K562 (cell line): Measurements from ENCODE around the gene UBAP2.

Experiments used
- ELF1 ChIP-seq: fragments of 200-800 bp; sonication (Bioruptor generic); IDR thresholded peaks from 2 replicates; pipeline ENCODE4 v1.6.1; 2016; ENCODE audit warnings: missing genetic modification characterization, missing compliant biosample characterization
- FOXJ2 ChIP-seq: fragments of 200-800 bp; sonication (Bioruptor generic); IDR thresholded peaks from 2 replicates; pipeline ENCODE4 v1.6.1; 2016; ENCODE audit warnings: missing genetic modification characterization, missing compliant biosample characterization
- GATAD2A ChIP-seq: fragments of 450-650 bp; IDR thresholded peaks from 2 replicates; pipeline ENCODE4 v1.6.1; 2017
- HMG20B ChIP-seq: fragments of 250-450 bp; sonication (Bioruptor Pico); IDR thresholded peaks from 2 replicates; pipeline ENCODE4 v1.5.0; 2021; ENCODE audit warnings: mild to moderate bottlenecking
- HNRNPL ChIP-seq: fragments of 200-400 bp; formaldehyde crosslinking; IDR thresholded peaks from 2 replicates; pipeline ENCODE4 v1.6.1; 2017; ENCODE audit warnings: low read depth, mild to moderate bottlenecking, low read length
- JUN ChIP-seq, 2 experiments: sonication (generic) in 1 of 2; formaldehyde crosslinking in 1 of 2; IDR thresholded peaks; 2 replicates each; pipeline versions ENCODE4 v1.6.1 to v1.8.0; 2012 to 2022; ENCODE audit warnings: borderline replicate concordance in 2 of 2, mild to moderate bottlenecking in 2 of 2, improper control_type of control experiment in 1 of 2, low read depth in 1 of 2, low read length in 1 of 2, missing genetic modification reagents in 1 of 2
- KAT7 ChIP-seq: sonication (generic); formaldehyde crosslinking; IDR thresholded peaks from 2 replicates; pipeline ENCODE4 v1.8.0; 2022; ENCODE audit warnings: missing genetic modification reagents, mild to moderate bottlenecking, borderline replicate concordance
- SIN3A ChIP-seq, 2 experiments: fragments of 150-350 bp in 1 of 2; IDR thresholded peaks; 2 replicates each; pipeline ENCODE4 v1.6.1; 2011 to 2016; ENCODE audit warnings: borderline replicate concordance in 2 of 2, low read depth in 2 of 2, low read length in 2 of 2, mild to moderate bottlenecking in 2 of 2, moderate library complexity in 2 of 2; ENCODE audit not compliant: control insufficient read depth in 1 of 2
- ZNF146 ChIP-seq: IDR thresholded peaks from one replicate; pipeline ENCODE4 v1.6.1; 2018; ENCODE audit warnings: missing compliant biosample characterization; ENCODE audit not compliant: unreplicated experiment
- ZNF23 ChIP-seq: fragments of 250-450 bp; sonication (Bioruptor Pico); IDR thresholded peaks from 2 replicates; pipeline ENCODE4 v1.4.0; 2020; ENCODE audit warnings: mild to moderate bottlenecking
- ZNF274 ChIP-seq: IDR thresholded peaks from 2 replicates; pipeline ENCODE4 v1.6.1; 2011; ENCODE audit warnings: low read depth, mild to moderate bottlenecking, low read length, moderate library complexity, borderline replicate concordance
- TF ChIP-seq, protein P1 (sequence below), 3 experiments: IDR thresholded peaks in 2 of 3; conservative IDR thresholded peaks in 1 of 3; 2 replicates each; pipeline ENCODE4 v1.5.1; 2011 to 2012; ENCODE audit warnings: low read length in 3 of 3, mild to moderate bottlenecking in 3 of 3, control low read depth in 2 of 3, improper control_type of control experiment in 1 of 3, inconsistent platforms in 1 of 3, low read depth in 1 of 3, mixed read lengths in 1 of 3, moderate library complexity in 1 of 3; ENCODE audit not compliant: insufficient read depth in 2 of 3

DNA sequence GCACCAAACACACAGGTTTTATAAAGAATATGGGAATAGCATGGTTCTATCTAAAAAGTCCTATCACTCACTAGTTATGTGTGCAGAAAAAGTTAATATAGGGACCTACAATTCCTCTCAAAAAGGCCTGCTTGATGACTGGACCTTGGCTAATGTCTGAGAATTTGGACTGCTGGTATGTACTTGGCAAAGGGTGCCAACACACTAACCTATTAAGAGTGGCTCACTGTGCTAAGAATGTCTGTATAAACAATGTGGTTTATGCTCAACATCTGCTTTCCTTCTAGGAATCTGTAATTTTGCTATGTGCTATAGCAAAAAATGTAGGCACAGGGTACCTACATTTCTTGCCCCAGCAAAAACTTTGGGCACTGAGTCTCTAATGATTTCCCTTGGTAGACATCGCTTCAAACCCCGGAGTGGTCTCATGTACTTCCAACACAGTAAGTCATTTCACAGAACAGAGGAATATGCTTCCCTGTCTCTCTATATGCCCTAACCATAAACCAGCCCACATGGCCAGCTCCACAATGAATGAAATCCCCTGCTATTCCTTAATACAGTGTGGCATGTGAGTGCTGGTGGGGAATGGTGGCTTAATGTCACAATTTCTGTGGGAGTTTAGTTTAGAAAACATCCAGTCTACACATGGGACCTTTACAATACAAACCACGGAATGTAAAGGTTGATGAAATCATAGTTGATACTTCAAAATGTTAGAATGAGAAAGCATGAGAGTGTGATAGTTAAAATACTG lies 101.7 kb downstream of the UBAP2 start:
- TF ChIP-seq HNRNPL (no peak), ZNF274 (no peak), SIN3A (IDR thresholded peaks at IDR 0.05; ENCODE audit: borderline replicate concordance in 2 of 2, control insufficient read depth in 1 of 2, low read depth in 2 of 2, low read length in 2 of 2) (no peak), FOXJ2 (no peak), ZNF23 (CRISPR knock-in tag) (no peak), KAT7 (CRISPR knock-in tag) (no peak), HMG20B (CRISPR knock-in tag) (no peak), ZNF146 (CRISPR knock-in tag) (no peak), JUN (IDR thresholded peaks at IDR 0.05; ENCODE audit: borderline replicate concordance, low read depth, low read length) (no peak), JUN (CRISPR knock-in tag; IDR thresholded peaks at IDR 0.05; ENCODE audit: borderline replicate concordance) (no peak), ELF1 (tag) (no peak), GATAD2A (no peak)
- TF ChIP-seq, protein P1, sequence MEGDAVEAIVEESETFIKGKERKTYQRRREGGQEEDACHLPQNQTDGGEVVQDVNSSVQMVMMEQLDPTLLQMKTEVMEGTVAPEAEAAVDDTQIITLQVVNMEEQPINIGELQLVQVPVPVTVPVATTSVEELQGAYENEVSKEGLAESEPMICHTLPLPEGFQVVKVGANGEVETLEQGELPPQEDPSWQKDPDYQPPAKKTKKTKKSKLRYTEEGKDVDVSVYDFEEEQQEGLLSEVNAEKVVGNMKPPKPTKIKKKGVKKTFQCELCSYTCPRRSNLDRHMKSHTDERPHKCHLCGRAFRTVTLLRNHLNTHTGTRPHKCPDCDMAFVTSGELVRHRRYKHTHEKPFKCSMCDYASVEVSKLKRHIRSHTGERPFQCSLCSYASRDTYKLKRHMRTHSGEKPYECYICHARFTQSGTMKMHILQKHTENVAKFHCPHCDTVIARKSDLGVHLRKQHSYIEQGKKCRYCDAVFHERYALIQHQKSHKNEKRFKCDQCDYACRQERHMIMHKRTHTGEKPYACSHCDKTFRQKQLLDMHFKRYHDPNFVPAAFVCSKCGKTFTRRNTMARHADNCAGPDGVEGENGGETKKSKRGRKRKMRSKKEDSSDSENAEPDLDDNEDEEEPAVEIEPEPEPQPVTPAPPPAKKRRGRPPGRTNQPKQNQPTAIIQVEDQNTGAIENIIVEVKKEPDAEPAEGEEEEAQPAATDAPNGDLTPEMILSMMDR (IDR thresholded peaks at IDR 0.05 in 2 of 3, conservative IDR thresholded peaks at IDR 0.05 in 1 of 3; ENCODE audit: insufficient read depth in 2 of 3, low read depth in 1 of 3, low read length in 3 of 3) = no peak
